Spinal cord (tissue), 10 donors: ENCODE results near the gene RXFP2. TPM values are rescaled to one million over a fixed set of nuclear protein-coding genes. Genes with fewer than 3 reads are reported as not detected.
A peak's percentile ranks its signal among the peaks of the same experiment; 100 is the strongest.

Experiments used
- DNase-seq, 6 donors: peaks; one replicate each; pipeline versions ENCODE4 v3.0.0 to v3.0.0-alpha.2; 2013 to 2015; ENCODE audit warnings: low spot score in 6 of 6, low read depth in 4 of 6
- H3K27ac ChIP-seq: one replicate; pipeline ENCODE4 v1.5.1; 2013; ENCODE audit warnings: low read depth, low read length, control low read depth
- H3K27me3 ChIP-seq: one replicate; pipeline ENCODE4 v1.6.1; 2013; ENCODE audit warnings: low read length; ENCODE audit not compliant: control insufficient read depth, insufficient read depth
- H3K36me3 ChIP-seq: one replicate; pipeline ENCODE4 v1.6.1; 2013; ENCODE audit warnings: low read length; ENCODE audit not compliant: control insufficient read depth, insufficient read depth
- H3K4me1 ChIP-seq: one replicate; pipeline ENCODE4 v1.6.1; 2013; ENCODE audit warnings: low read length; ENCODE audit not compliant: control insufficient read depth, insufficient read depth
- H3K4me3 ChIP-seq: one replicate; pipeline ENCODE4 v1.5.1; 2013; ENCODE audit warnings: low read depth, low read length, control low read depth
- H3K9me3 ChIP-seq: one replicate; pipeline ENCODE4 v1.6.1; 2013; ENCODE audit warnings: low read length; ENCODE audit not compliant: control insufficient read depth, insufficient read depth
- WGBS: methylation state at CpG from one replicate; pipeline ENCODE4 v1.1.5; 2013; ENCODE audit warnings: missing lambda C conversion rate; ENCODE audit not compliant: insufficient coverage; 5-methylcytosine and 5-hydroxymethylcytosine counted together
- polyA plus RNA-seq, 2 donors: library from polyadenylated mRNA; unstranded; fragments of 120-200 nt; gene quantifications; one replicate each; pipeline ENCODE4 v1.2.1, GENCODE V29; 2013; ENCODE audit not compliant: insufficient read length in 2 of 2
- total RNA-seq, 2 donors: library from RNA; depleted of rRNA in 1 of 2; stranded (reverse); fragments of 120-200 nt in 1 of 2; fragments of >200 nt in 1 of 2; gene quantifications; one replicate each; pipeline versions ENCODE4 v1.2.3 to v1.2.4, GENCODE V29; 2013 to 2014
- donor health status: healthy.

The RXFP2 gene
- total and polyA plus RNA-seq, 4 donors, result not detected

DNA sequence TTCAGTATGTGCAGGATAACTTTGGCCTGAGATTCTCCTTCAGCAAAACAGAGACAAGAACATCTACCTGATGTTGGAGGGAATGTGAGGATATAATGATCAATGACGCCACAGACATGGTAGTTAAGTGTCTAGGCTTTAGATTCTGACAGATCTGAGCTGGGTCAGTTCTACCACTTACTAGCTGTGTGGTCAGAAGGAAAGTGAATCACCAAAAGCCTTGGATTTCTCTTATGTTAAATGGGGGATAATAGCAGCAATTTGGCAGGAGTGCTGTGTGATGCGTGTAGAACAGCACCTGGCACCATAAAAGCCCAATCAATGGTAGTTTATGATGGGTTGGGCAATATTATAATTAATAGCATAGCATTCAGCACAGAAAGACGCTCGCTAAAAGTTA lies 41.7 kb downstream of the RXFP2 start:
- no peaks in the 10 kb centered on the region for H3K9me3 ChIP-seq
- H3K4me1 ChIP-seq, result no peaks in the 10 kb centered on the region
- H3K36me3 ChIP-seq, result no peaks in the 10 kb centered on the region
- WGBS, result 64% methylated on average over 1 of the region's 4 CpGs
- no peak overlapping the region for H3K27ac ChIP-seq
- no peak overlapping the region for H3K4me3 ChIP-seq
- no peaks in the 10 kb centered on the region for H3K27me3 ChIP-seq
- DNase-seq, result no peak

- no peak overlapping the region for H3K27ac ChIP-seq
- no peaks in the 10 kb centered on the region for H3K36me3 ChIP-seq
- 70% methylated on average over 4 of the region's 7 CpGs for WGBS
- no peak overlapping the region for H3K4me3 ChIP-seq
- peak in 1 of 6 donors; percentile 26 for DNase-seq
- no peaks in the 10 kb centered on the region for H3K27me3 ChIP-seq
- no peaks in the 10 kb centered on the region for H3K4me1 ChIP-seq
- no peaks in the 10 kb centered on the region for H3K9me3 ChIP-seq
Observed at GRCh38 chr13:31786011-31786410, 46.7 kb downstream of the RXFP2 start.

- H3K36me3 ChIP-seq, result no peaks in the 10 kb centered on the region
- H3K4me1 ChIP-seq, result no peaks in the 10 kb centered on the region
- DNase-seq, result no peak
- no peaks in the 10 kb centered on the region for H3K27me3 ChIP-seq
- no peak overlapping the region for H3K27ac ChIP-seq
- H3K4me3 ChIP-seq, result no peak overlapping the region
- WGBS, result 88% methylated on average over 1 of the region's 2 CpGs
- H3K9me3 ChIP-seq, result no peaks in the 10 kb centered on the region
Observed at GRCh38 chr13:31790992-31791391, 51.7 kb downstream of the RXFP2 start.

DNA sequence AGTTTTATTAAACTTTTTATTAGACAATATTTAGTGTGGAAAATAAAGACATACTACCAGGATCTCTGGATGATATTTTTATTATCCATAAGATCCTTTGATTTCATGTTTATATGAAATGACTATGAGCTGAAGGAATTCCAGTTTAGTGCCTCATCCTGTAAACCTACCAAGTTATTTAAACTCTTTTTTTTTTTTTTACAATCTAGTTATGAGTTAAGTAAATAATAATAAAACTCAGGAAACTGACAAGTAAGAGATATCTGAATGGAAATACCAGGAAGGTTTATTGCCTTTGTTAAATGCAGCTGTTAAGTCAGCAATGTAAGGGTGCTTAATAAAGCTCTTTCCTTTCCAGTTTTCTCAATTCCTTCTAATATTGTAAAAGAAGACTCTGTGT lies 53.9 kb downstream of the RXFP2 start:
- no peaks in the 10 kb centered on the region for H3K27me3 ChIP-seq

DNA sequence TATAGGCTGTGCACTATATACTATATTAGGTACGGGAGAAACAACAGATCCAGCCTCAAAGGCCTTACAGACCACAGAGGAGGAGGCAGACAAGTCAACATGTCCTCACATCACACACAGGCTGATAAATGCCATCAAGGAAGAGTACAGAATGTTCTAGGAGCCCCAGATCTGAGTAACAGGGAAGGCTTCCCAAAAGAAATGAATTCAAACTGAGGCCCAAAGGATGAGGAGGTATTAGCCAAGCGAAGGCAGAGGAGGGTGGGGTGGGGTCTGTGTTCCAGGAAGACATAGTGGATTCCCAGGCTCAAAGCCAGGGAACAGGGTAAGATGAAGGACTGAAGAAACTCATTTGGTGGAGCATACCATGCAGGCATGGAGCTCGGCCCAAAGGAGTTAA lies 55.1 kb downstream of the RXFP2 start:
- WGBS, result 97% methylated on average over 2 of the region's 3 CpGs
- no peaks in the 10 kb centered on the region for H3K27me3 ChIP-seq

More for the DNA sequence above, 53.9 kb downstream of the RXFP2 start:
- no peak for DNase-seq
- H3K27ac ChIP-seq, result no peak overlapping the region
- no peaks in the 10 kb centered on the region for H3K4me1 ChIP-seq
- no peaks in the 10 kb centered on the region for H3K9me3 ChIP-seq
- no peaks in the 10 kb centered on the region for H3K36me3 ChIP-seq
- H3K4me3 ChIP-seq, result no peak overlapping the region

GRCh38 chr13:31797154-31797775 lies 57.9 kb downstream of the RXFP2 start:
- Histone ChIP-seq H3K36me3 (no peaks in the 10 kb centered on the region), H3K27me3 (no peaks in the 10 kb centered on the region), H3K4me1 (no peaks in the 10 kb centered on the region), H3K4me3 (no peak overlapping the region), H3K9me3 (no peaks in the 10 kb centered on the region), H3K27ac (no peak overlapping the region)
- WGBS, result no CpG with 5 or more reads among the region's 7 CpGs
- DNase-seq, result peak; percentile 6 to 91 (median 36)

More for the DNA sequence above, 55.1 kb downstream of the RXFP2 start:
- Histone ChIP-seq H3K4me3 (no peak overlapping the region), H3K4me1 (no peaks in the 10 kb centered on the region), H3K9me3 (no peaks in the 10 kb centered on the region), H3K27ac (no peak overlapping the region), H3K36me3 (no peaks in the 10 kb centered on the region)
- no peak for DNase-seq

DNA sequence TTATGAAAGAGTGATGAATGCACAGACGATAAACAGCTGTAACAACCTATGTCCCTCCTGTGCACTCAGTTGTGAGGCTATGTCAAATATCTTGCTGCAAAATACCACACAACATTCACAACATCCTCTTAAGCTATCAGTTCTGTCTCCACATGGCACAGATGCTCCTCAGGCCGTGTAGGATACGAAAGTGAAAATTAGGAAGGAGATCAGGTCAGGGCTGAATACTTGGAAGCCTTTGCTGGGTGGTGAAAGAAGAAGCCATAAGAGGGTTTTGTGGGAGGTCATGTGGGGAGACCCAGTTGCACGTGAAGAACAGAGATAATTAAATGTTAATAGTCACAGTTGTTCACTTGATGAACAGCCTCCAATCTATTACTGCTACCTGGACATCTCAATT lies 58.9 kb downstream of the RXFP2 start:
- Histone ChIP-seq H3K27me3 (no peaks in the 10 kb centered on the region), H3K36me3 (no peaks in the 10 kb centered on the region), H3K4me3 (no peak overlapping the region), H3K4me1 (no peaks in the 10 kb centered on the region), H3K9me3 (no peaks in the 10 kb centered on the region), H3K27ac (no peak overlapping the region)
- 80% methylated on average over 2 of the region's 4 CpGs for WGBS
- DNase-seq, result no peak

DNA sequence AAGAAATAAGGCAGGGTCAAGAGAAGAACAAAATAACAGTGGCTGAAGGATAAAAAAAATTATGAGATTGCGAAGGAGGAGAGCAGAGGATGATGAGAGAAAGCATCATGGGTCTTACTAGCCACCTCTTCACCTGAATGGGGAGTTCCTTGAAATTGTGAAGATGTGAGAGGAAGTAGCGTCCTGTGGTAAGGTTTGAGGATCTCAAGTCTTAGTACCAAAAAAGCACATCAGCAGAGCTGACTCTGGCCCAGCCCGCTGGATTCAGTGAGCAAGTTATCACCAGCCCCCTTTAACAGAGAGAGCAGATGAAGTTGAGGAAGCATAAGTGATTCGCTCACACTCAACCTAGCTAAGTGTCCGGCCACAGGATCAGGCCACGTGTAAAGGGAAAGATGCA lies 61.8 kb downstream of the RXFP2 start:
- H3K4me3 ChIP-seq, result no peak overlapping the region
- no peaks in the 10 kb centered on the region for H3K36me3 ChIP-seq
- no peaks in the 10 kb centered on the region for H3K9me3 ChIP-seq
- no peaks in the 10 kb centered on the region for H3K4me1 ChIP-seq
- WGBS, result 83% methylated on average over 1 of the region's 6 CpGs
- DNase-seq, result no peak
- H3K27ac ChIP-seq, result no peak overlapping the region
- H3K27me3 ChIP-seq, result no peaks in the 10 kb centered on the region

DNA sequence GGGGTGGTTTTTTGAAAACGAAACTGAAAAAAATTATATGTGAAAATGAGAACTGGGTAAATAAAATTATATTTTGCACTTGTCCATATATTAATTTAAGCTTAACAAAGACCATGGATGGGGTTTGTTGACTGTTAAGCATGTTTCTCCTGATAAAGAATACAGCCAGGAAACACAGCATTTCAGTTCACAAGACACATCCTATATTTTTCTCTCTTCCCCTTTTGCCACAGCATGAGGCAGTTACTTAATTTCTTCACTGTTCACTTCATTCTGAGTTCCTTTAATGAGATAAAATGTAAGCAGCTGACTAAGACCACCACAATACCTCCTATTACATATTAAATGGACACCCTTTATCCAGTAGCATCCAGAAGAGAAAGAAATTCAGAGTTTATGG lies 64.0 kb downstream of the RXFP2 start:
- Histone ChIP-seq H3K36me3 (no peaks in the 10 kb centered on the region), H3K4me1 (no peaks in the 10 kb centered on the region), H3K27ac (no peak overlapping the region), H3K27me3 (no peaks in the 10 kb centered on the region), H3K9me3 (no peaks in the 10 kb centered on the region), H3K4me3 (no peak overlapping the region)
- DNase-seq, result no peak
- no CpG with 5 or more reads among the region's 1 CpG for WGBS

- Histone ChIP-seq H3K36me3 (no peaks in the 10 kb centered on the region), H3K9me3 (peaks cover 3% of the 10 kb centered on the region), H3K4me1 (no peaks in the 10 kb centered on the region), H3K27me3 (no peaks in the 10 kb centered on the region), H3K4me3 (no peak overlapping the region), H3K27ac (no peak overlapping the region)
- no CpG with 5 or more reads among the region's 4 CpGs for WGBS
- no peak for DNase-seq
Observed at GRCh38 chr13:31805841-31806240, 66.5 kb downstream of the RXFP2 start.
